K562 (cell line): ENCODE measurements around the gene DYNC1H1. TPM values are rescaled to one million over a fixed set of nuclear protein-coding genes. Genes with fewer than 3 reads are reported as not detected.

ENCODE experiments used
- DNMT1 ChIP-seq: fragments of 450-650 bp; IDR thresholded peaks from 2 replicates; pipeline ENCODE4 v1.6.1; 2016; ENCODE audit warnings: antibody characterized with exemption, mild to moderate bottlenecking
- MEIS2 ChIP-seq: fragments of 450-650 bp; IDR thresholded peaks from 2 replicates; pipeline ENCODE4 v1.6.1; 2014; ENCODE audit warnings: mild to moderate bottlenecking; ENCODE audit not compliant: partially characterized antibody
- NRF1 ChIP-seq, 2 experiments: fragments of 450-650 bp; IDR thresholded peaks in 1 of 2; conservative IDR thresholded peaks in 1 of 2; 2 replicates each; pipeline ENCODE4 v1.6.1; 2014; ENCODE audit warnings: mild to moderate bottlenecking in 2 of 2
- POU5F1 ChIP-seq: fragments of 150-350 bp; IDR thresholded peaks from 2 replicates; pipeline ENCODE4 v1.6.1; 2014; ENCODE audit warnings: borderline replicate concordance, low read length, low read depth, mild to moderate bottlenecking; ENCODE audit not compliant: partially characterized antibody
- SMARCC2 ChIP-seq: fragments of 450-650 bp; IDR thresholded peaks from 2 replicates; pipeline ENCODE4 v1.6.1; 2017; ENCODE audit warnings: antibody characterized with exemption, moderate library complexity, mild to moderate bottlenecking, low read depth
- TAL1 ChIP-seq: fragments of 450-650 bp; IDR thresholded peaks from 2 replicates; pipeline ENCODE4 v1.6.1; 2016; ENCODE audit warnings: mild to moderate bottlenecking
- ZFP1 ChIP-seq: fragments of 450-650 bp; formaldehyde crosslinking; IDR thresholded peaks from 2 replicates; pipeline ENCODE4 v1.4.0; 2020; ENCODE audit warnings: mild to moderate bottlenecking, mixed read lengths
- polyA plus RNA-seq, 8 experiments: library from polyadenylated mRNA; depleted of rRNA in 4 of 8; stranded (reverse) in 5 of 8; unstranded in 3 of 8; fragments of >200 nt; fragmentation: Nextera tagmentation in 2 of 8; fragmentation: Illumina TruSeq in 1 of 8; extraction: Ambion mirVana in 2 of 8; extraction: Trizol in 1 of 8; gene quantifications; 2 replicates each; pipeline versions ENCODE4 v1.2.1 to v1.2.3, GENCODE V29; 2011 to 2014; ENCODE audit warnings: inconsistent platforms in 1 of 8, missing spikeins in 1 of 8
- total RNA-seq, 7 experiments: library from RNA; depleted of rRNA in 6 of 7; stranded (reverse); fragments of >200 nt in 6 of 7; fragmentation: Illumina TruSeq in 2 of 7; extraction: Trizol in 2 of 7; gene quantifications; 2 replicates each; pipeline versions ENCODE4 v1.2.1 to v1.2.3, GENCODE V29; 2011 to 2021; ENCODE audit warnings: low replicate concordance in 1 of 7
- TF ChIP-seq, protein P1 (sequence below): sonication (generic); formaldehyde crosslinking; IDR thresholded peaks from 2 replicates; pipeline ENCODE4 v1.8.1; 2023; ENCODE audit warnings: mild to moderate bottlenecking, missing genetic modification reagents
- TF ChIP-seq, protein P2 (sequence below): fragments of 200-800 bp; sonication (Bioruptor generic); IDR thresholded peaks from 2 replicates; pipeline ENCODE4 v1.6.1; 2016; ENCODE audit warnings: missing genetic modification characterization, missing compliant biosample characterization
- TF ChIP-seq, protein P3 (sequence below): sonication (generic); formaldehyde crosslinking; IDR thresholded peaks from 2 replicates; pipeline ENCODE4 v1.8.0; 2022; ENCODE audit warnings: missing genetic modification reagents, mild to moderate bottlenecking, moderate library complexity, borderline replicate concordance
- TF ChIP-seq, protein P4 (sequence below): fragments of 450-650 bp; formaldehyde crosslinking; IDR thresholded peaks from 2 replicates; pipeline ENCODE4 v1.4.0; 2022; ENCODE audit warnings: missing genetic modification characterization
- TF ChIP-seq, protein P5 (sequence below): fragments of 450-650 bp; formaldehyde crosslinking; conservative IDR thresholded peaks from 2 replicates; pipeline ENCODE4 v1.4.0; 2022; ENCODE audit warnings: mild to moderate bottlenecking, missing genetic modification characterization

DYNC1H1 gene
- total and polyA plus RNA-seq, 9 of the 15 experiments (the other 6 are each of a cell fraction or from before 2014, with no cell fraction given): 31.9 to 335 (median 115) TPM

DNA sequence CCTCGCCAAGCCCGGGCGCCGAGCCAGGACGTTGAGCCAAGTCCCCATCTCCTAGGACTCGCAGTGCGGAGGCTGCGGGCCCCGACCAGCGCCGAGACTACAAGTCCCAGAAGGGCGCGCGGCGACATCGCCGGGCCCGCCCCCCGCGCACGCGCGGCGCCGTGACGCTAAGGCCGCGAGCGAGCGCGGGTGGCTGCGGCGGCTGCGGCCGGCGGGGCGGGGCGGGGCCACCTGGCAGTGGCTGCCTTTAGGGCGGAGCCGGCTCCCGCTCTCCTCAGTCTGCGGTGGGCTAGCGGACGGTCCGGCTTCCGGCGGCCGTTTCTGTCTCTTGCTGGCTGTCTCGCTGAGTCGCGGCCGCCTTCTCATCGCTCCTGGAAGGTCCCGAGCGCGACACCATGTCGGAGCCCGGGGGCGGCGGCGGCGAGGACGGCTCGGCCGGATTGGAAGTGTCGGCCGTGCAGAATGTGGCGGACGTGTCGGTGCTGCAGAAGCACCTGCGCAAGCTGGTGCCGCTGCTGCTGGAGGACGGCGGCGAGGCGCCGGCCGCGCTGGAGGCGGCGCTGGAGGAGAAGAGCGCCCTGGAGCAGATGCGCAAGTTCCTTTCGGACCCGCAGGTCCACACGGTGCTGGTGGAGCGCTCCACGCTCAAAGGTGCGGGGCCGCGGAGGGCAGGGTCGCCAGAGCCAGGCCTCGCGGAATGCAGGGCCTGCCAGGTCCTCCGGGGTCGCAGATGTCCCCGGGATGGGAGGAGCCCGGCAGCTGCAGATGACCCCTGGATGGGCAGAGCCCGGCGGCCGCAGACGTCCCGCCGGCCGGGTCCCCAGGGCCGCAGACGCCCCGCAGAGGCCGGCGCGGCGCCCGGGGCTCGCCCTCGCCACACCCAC is at the start of gene DYNC1H1 (continued):
- TF ChIP-seq, protein P1, sequence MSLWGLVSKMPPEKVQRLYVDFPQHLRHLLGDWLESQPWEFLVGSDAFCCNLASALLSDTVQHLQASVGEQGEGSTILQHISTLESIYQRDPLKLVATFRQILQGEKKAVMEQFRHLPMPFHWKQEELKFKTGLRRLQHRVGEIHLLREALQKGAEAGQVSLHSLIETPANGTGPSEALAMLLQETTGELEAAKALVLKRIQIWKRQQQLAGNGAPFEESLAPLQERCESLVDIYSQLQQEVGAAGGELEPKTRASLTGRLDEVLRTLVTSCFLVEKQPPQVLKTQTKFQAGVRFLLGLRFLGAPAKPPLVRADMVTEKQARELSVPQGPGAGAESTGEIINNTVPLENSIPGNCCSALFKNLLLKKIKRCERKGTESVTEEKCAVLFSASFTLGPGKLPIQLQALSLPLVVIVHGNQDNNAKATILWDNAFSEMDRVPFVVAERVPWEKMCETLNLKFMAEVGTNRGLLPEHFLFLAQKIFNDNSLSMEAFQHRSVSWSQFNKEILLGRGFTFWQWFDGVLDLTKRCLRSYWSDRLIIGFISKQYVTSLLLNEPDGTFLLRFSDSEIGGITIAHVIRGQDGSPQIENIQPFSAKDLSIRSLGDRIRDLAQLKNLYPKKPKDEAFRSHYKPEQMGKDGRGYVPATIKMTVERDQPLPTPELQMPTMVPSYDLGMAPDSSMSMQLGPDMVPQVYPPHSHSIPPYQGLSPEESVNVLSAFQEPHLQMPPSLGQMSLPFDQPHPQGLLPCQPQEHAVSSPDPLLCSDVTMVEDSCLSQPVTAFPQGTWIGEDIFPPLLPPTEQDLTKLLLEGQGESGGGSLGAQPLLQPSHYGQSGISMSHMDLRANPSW (CRISPR knock-in tag): no peak
- TF ChIP-seq TAL1 (no peak), POU5F1 (no peak), MEIS2 (peak; percentile 31), DNMT1 (no peak), NRF1 (conservative IDR thresholded peaks at IDR 0.05 in 1 of 2, IDR thresholded peaks at IDR 0.05 in 1 of 2) (peak; percentile 87 to 90), ZFP1 (CRISPR knock-in tag) (no peak), SMARCC2 (no peak)
- TF ChIP-seq, protein P2, sequence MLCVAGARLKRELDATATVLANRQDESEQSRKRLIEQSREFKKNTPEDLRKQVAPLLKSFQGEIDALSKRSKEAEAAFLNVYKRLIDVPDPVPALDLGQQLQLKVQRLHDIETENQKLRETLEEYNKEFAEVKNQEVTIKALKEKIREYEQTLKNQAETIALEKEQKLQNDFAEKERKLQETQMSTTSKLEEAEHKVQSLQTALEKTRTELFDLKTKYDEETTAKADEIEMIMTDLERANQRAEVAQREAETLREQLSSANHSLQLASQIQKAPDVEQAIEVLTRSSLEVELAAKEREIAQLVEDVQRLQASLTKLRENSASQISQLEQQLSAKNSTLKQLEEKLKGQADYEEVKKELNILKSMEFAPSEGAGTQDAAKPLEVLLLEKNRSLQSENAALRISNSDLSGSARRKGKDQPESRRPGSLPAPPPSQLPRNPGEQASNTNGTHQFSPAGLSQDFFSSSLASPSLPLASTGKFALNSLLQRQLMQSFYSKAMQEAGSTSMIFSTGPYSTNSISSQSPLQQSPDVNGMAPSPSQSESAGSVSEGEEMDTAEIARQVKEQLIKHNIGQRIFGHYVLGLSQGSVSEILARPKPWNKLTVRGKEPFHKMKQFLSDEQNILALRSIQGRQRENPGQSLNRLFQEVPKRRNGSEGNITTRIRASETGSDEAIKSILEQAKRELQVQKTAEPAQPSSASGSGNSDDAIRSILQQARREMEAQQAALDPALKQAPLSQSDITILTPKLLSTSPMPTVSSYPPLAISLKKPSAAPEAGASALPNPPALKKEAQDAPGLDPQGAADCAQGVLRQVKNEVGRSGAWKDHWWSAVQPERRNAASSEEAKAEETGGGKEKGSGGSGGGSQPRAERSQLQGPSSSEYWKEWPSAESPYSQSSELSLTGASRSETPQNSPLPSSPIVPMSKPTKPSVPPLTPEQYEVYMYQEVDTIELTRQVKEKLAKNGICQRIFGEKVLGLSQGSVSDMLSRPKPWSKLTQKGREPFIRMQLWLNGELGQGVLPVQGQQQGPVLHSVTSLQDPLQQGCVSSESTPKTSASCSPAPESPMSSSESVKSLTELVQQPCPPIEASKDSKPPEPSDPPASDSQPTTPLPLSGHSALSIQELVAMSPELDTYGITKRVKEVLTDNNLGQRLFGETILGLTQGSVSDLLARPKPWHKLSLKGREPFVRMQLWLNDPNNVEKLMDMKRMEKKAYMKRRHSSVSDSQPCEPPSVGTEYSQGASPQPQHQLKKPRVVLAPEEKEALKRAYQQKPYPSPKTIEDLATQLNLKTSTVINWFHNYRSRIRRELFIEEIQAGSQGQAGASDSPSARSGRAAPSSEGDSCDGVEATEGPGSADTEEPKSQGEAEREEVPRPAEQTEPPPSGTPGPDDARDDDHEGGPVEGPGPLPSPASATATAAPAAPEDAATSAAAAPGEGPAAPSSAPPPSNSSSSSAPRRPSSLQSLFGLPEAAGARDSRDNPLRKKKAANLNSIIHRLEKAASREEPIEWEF (CRISPR knock-in tag): no peak
- TF ChIP-seq, protein P3, sequence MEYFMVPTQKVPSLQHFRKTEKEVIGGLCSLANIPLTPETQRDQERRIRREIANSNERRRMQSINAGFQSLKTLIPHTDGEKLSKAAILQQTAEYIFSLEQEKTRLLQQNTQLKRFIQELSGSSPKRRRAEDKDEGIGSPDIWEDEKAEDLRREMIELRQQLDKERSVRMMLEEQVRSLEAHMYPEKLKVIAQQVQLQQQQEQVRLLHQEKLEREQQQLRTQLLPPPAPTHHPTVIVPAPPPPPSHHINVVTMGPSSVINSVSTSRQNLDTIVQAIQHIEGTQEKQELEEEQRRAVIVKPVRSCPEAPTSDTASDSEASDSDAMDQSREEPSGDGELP (CRISPR knock-in tag): no peak; the same call in 1 of the 2 replicates
- TF ChIP-seq, protein P4, sequence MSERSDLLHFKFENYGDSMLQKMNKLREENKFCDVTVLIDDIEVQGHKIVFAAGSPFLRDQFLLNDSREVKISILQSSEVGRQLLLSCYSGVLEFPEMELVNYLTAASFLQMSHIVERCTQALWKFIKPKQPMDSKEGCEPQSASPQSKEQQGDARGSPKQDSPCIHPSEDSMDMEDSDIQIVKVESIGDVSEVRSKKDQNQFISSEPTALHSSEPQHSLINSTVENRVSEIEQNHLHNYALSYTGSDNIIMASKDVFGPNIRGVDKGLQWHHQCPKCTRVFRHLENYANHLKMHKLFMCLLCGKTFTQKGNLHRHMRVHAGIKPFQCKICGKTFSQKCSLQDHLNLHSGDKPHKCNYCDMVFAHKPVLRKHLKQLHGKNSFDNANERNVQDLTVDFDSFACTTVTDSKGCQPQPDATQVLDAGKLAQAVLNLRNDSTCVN (CRISPR knock-in tag): no peak
- TF ChIP-seq, protein P5, sequence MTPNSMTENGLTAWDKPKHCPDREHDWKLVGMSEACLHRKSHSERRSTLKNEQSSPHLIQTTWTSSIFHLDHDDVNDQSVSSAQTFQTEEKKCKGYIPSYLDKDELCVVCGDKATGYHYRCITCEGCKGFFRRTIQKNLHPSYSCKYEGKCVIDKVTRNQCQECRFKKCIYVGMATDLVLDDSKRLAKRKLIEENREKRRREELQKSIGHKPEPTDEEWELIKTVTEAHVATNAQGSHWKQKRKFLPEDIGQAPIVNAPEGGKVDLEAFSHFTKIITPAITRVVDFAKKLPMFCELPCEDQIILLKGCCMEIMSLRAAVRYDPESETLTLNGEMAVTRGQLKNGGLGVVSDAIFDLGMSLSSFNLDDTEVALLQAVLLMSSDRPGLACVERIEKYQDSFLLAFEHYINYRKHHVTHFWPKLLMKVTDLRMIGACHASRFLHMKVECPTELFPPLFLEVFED (CRISPR knock-in tag): no peak
